Panc1 (cell line): ENCODE data around the gene KRT85.

ENCODE experiments used
- CTCF ChIP-seq: fragments of 450-650 bp; IDR thresholded peaks from 2 replicates; pipeline ENCODE4 v1.5.1; 2017; ENCODE audit warnings: mild to moderate bottlenecking
- POLR2AphosphoS5 ChIP-seq: IDR thresholded peaks from 2 replicates; pipeline ENCODE4 v1.6.1; 2012; ENCODE audit warnings: mild to moderate bottlenecking, low read depth, low read length, moderate library complexity
- REST ChIP-seq, 2 experiments: IDR thresholded peaks; 2 replicates each; pipeline ENCODE4 v1.6.1; 2011 to 2012; ENCODE audit warnings: low read depth in 2 of 2, control low read depth in 1 of 2, low read length in 1 of 2, mild to moderate bottlenecking in 1 of 2, moderate library complexity in 1 of 2; ENCODE audit not compliant: insufficient read depth in 1 of 2
- SIN3A ChIP-seq: IDR thresholded peaks from 2 replicates; pipeline ENCODE4 v1.6.1; 2012; ENCODE audit warnings: low read depth, mild to moderate bottlenecking, low read length, moderate library complexity, borderline replicate concordance; ENCODE audit not compliant: insufficient read depth
- TCF7L2 ChIP-seq: IDR thresholded peaks from 2 replicates; pipeline ENCODE4 v1.6.1; 2011; ENCODE audit warnings: mild to moderate bottlenecking, low read depth, low read length, inconsistent platforms

GRCh38 chr12:52355176-52355575, 12.1 kb downstream of the KRT85 start:
- TF ChIP-seq CTCF (no peak), POLR2AphosphoS5 (no peak), REST (IDR thresholded peaks at IDR 0.05; ENCODE audit: insufficient read depth in 1 of 2, low read depth in 2 of 2, low read length in 1 of 2) (no peak), TCF7L2 (no peak), SIN3A (no peak)
